H1 (cell line): ENCODE data around the gene PLCB4. TPM values are rescaled to one million over a fixed set of nuclear protein-coding genes. Genes with fewer than 3 reads are reported as not detected.

Experiments used
- CTCF ChIA-PET: fragments of 300-600 bp; sonication (Branson Sonifier 250); formaldehyde crosslinking; loops from one replicate; lab custom pipeline; 2021; ENCODE audit not compliant: partially characterized antibody; lab: Charles Lee
- POLR2A ChIA-PET: fragments of 300-600 bp; sonication (Branson Sonifier 250); formaldehyde crosslinking; loops from one replicate; lab custom pipeline; 2021; ENCODE audit warnings: inconsistent platforms; ENCODE audit not compliant: partially characterized antibody; lab: Charles Lee
- DNase-seq, 2 experiments: peaks; one replicate each; pipeline versions ENCODE4 v3.0.0 to v3.0.0-alpha.2; 2010 to 2022; ENCODE audit warnings: low spot score in 2 of 2, low read depth in 1 of 2, mixed read lengths in 1 of 2
- FAIRE-seq: peaks from 2 replicates; lab custom pipeline; 2011; peaks lifted over from hg19 to GRCh38; lab: Jason Lieb, UNC
- H2AFZ ChIP-seq: 2 replicates; pipeline ENCODE4 v1.8.1; 2012; ENCODE audit warnings: low read length, inconsistent platforms
- H2AK5ac ChIP-seq: 2 replicates; pipeline ENCODE4 v1.6.1; 2013; ENCODE audit warnings: low read depth, low read length
- H2BK120ac ChIP-seq: replicated peaks from 2 replicates; pipeline ENCODE3; 2013; ENCODE audit warnings: low read depth, low read length, inconsistent platforms
- H2BK12ac ChIP-seq: 2 replicates; pipeline ENCODE4 v1.6.1; 2013; ENCODE audit warnings: low read depth, low read length
- H2BK15ac ChIP-seq: 2 replicates; pipeline ENCODE4 v1.6.1; 2013; ENCODE audit warnings: low read length
- H2BK20ac ChIP-seq: 2 replicates; pipeline ENCODE4 v1.6.1; 2013; ENCODE audit warnings: low read length
- H2BK5ac ChIP-seq: 2 replicates; pipeline ENCODE4 v1.6.1; 2013; ENCODE audit warnings: low read depth, low read length
- H3K14ac ChIP-seq: 2 replicates; pipeline ENCODE4 v1.6.1; 2013; ENCODE audit warnings: inconsistent platforms; ENCODE audit not compliant: insufficient read length
- H3K18ac ChIP-seq: 2 replicates; pipeline ENCODE4 v1.6.1; 2013; ENCODE audit warnings: low read length; ENCODE audit errors: extremely low read depth
- H3K23ac ChIP-seq: 2 replicates; pipeline ENCODE4 v1.6.1; 2013; ENCODE audit warnings: inconsistent platforms; ENCODE audit not compliant: insufficient read length
- H3K23me2 ChIP-seq: 2 replicates; pipeline ENCODE4 v1.6.1; 2013; ENCODE audit warnings: low read depth, low read length
- H3K27ac ChIP-seq: 2 replicates; pipeline ENCODE4 v1.6.1; 2011; ENCODE audit warnings: low read depth, low read length, inconsistent platforms
- H3K27me3 ChIP-seq, 4 experiments: replicated peaks in 1 of 4; 1 replicate in 1 of 4; 2 replicates in 3 of 4; pipeline versions ENCODE4 v1.6.1 to v1.8.1; 2011 to 2013; ENCODE audit warnings: low read length in 3 of 4, mild to moderate bottlenecking in 3 of 4, inconsistent platforms in 2 of 4, mixed read lengths in 2 of 4, moderate library complexity in 1 of 4; ENCODE audit not compliant: control insufficient read depth in 3 of 4, insufficient read depth in 3 of 4; ENCODE audit errors: extremely low read depth in 1 of 4
- H3K36me3 ChIP-seq, 4 experiments: 2 replicates each; pipeline versions ENCODE4 v1.6.1 to v1.8.1; 2011 to 2013; ENCODE audit warnings: mild to moderate bottlenecking in 4 of 4, low read length in 3 of 4, moderate library complexity in 2 of 4, control low read depth in 1 of 4, inconsistent platforms in 1 of 4; ENCODE audit not compliant: insufficient read depth in 4 of 4, control insufficient read depth in 2 of 4
- H3K4ac ChIP-seq: replicated peaks from 2 replicates; pipeline ENCODE3; 2013; ENCODE audit warnings: low read length, low read depth, mixed read lengths, inconsistent platforms; ENCODE audit not compliant: insufficient read length
- H3K4me1 ChIP-seq, 4 experiments: replicated peaks in 1 of 4; 1 replicate in 1 of 4; 2 replicates in 3 of 4; pipeline versions ENCODE4 v1.6.1 to v1.8.1; 2011 to 2013; ENCODE audit warnings: low read length in 3 of 4, inconsistent platforms in 2 of 4, mixed read lengths in 1 of 4; ENCODE audit not compliant: insufficient read depth in 4 of 4, control insufficient read depth in 3 of 4
- H3K4me2 ChIP-seq, 2 experiments: 2 replicates each; pipeline versions ENCODE4 v1.6.1 to v1.8.1; 2011 to 2013; ENCODE audit warnings: low read depth in 2 of 2, low read length in 2 of 2, control low read depth in 1 of 2, inconsistent platforms in 1 of 2, mild to moderate bottlenecking in 1 of 2; ENCODE audit not compliant: insufficient read depth in 1 of 2
- H3K4me3 ChIP-seq, 4 experiments: fragments of 200-600, 300-600 bp in 1 of 4; sonication (generic), shearing (Covaris generic), sonication (Bioruptor Twin) in 1 of 4; 2 replicates each; pipeline versions ENCODE4 v1.5.1 to v1.8.1; 2011 to 2016; ENCODE audit warnings: low read length in 4 of 4, low read depth in 3 of 4, control low read depth in 2 of 4, inconsistent platforms in 2 of 4, mild to moderate bottlenecking in 2 of 4, mixed read lengths in 1 of 4, moderate library complexity in 1 of 4; ENCODE audit not compliant: insufficient read depth in 2 of 4; ENCODE audit errors: extremely low read depth in 1 of 4
- H3K56ac ChIP-seq: replicated peaks from 2 replicates; pipeline ENCODE3; 2013; ENCODE audit warnings: low read depth, mild to moderate bottlenecking, mixed read lengths, low read length, inconsistent platforms; ENCODE audit not compliant: insufficient read length
- H3K79me1 ChIP-seq: 2 replicates; pipeline ENCODE4 v1.6.1; 2013; ENCODE audit warnings: low read depth, low read length, control low read depth
- H3K79me2 ChIP-seq, 2 experiments: 2 replicates each; pipeline versions ENCODE4 v1.6.1 to v1.8.1; 2012 to 2013; ENCODE audit warnings: low read length in 2 of 2, mild to moderate bottlenecking in 2 of 2, inconsistent platforms in 1 of 2; ENCODE audit not compliant: insufficient read depth in 2 of 2, control insufficient read depth in 1 of 2
- H3K9ac ChIP-seq, 4 experiments: replicated peaks in 1 of 4; 1 replicate in 1 of 4; 2 replicates in 3 of 4; pipeline versions ENCODE4 v1.6.1 to v1.8.1; 2011 to 2013; ENCODE audit warnings: low read depth in 3 of 4, low read length in 3 of 4, control low read depth in 2 of 4, mild to moderate bottlenecking in 2 of 4, moderate library complexity in 2 of 4, inconsistent platforms in 1 of 4; ENCODE audit errors: extremely low read depth in 1 of 4
- H3K9me3 ChIP-seq, 2 experiments: 2 replicates each; pipeline versions ENCODE4 v1.6.1 to v1.8.1; 2012 to 2013; ENCODE audit warnings: mild to moderate bottlenecking in 2 of 2, moderate library complexity in 2 of 2, control low read depth in 1 of 2, inconsistent platforms in 1 of 2, low read depth in 1 of 2, low read length in 1 of 2, mixed read lengths in 1 of 2; ENCODE audit not compliant: insufficient read depth in 2 of 2
- H4K20me1 ChIP-seq, 2 experiments: replicated peaks in 1 of 2; 2 replicates each; pipeline versions ENCODE3 to v1.8.1; 2011 to 2013; ENCODE audit warnings: inconsistent platforms in 2 of 2, low read length in 2 of 2, mild to moderate bottlenecking in 1 of 2; ENCODE audit not compliant: insufficient read depth in 2 of 2, control insufficient read depth in 1 of 2
- H4K5ac ChIP-seq: 2 replicates; pipeline ENCODE4 v1.6.1; 2013; ENCODE audit warnings: low read length, low read depth, mixed read lengths, inconsistent platforms; ENCODE audit not compliant: insufficient read length
- H4K8ac ChIP-seq: 2 replicates; pipeline ENCODE4 v1.8.0; 2013; ENCODE audit warnings: mild to moderate bottlenecking, moderate library complexity, low read length, inconsistent platforms; ENCODE audit not compliant: insufficient read depth; ENCODE audit errors: extremely low read depth
- H4K91ac ChIP-seq: replicated peaks from 2 replicates; pipeline ENCODE3; 2013; ENCODE audit warnings: low read length, mixed read lengths, inconsistent platforms; ENCODE audit not compliant: insufficient read length
- CEBPB ChIP-seq: IDR thresholded peaks from 2 replicates; pipeline ENCODE4 v1.6.1; 2012; ENCODE audit warnings: low read depth, low read length
- E2F6 ChIP-seq: IDR thresholded peaks from 2 replicates; pipeline ENCODE4 v1.6.1; 2012; ENCODE audit warnings: inconsistent platforms
- GABPA ChIP-seq: IDR thresholded peaks from 2 replicates; pipeline ENCODE4 v1.6.1; 2011; ENCODE audit warnings: mild to moderate bottlenecking, low read length, moderate library complexity, borderline replicate concordance; ENCODE audit not compliant: insufficient read depth
- PHF8 ChIP-seq: fragments of 200-600 bp; sonication (generic); conservative IDR thresholded peaks from 2 replicates; pipeline ENCODE4 v1.7.1; 2012; ENCODE audit warnings: low read depth, mild to moderate bottlenecking, inconsistent platforms, low read length, moderate library complexity
- POLR2A ChIP-seq, 2 experiments: IDR thresholded peaks; 1 replicate in 1 of 2; 2 replicates in 1 of 2; pipeline ENCODE4 v1.6.1; 2011; ENCODE audit warnings: low read depth in 2 of 2, low read length in 2 of 2, mild to moderate bottlenecking in 2 of 2; ENCODE audit errors: control extremely low read depth in 1 of 2
- POLR2AphosphoS5 ChIP-seq: IDR thresholded peaks from 2 replicates; pipeline ENCODE4 v1.6.1; 2011; ENCODE audit warnings: low read depth, low read length
- SIX5 ChIP-seq: IDR thresholded peaks from 2 replicates; pipeline ENCODE4 v1.6.1; 2011; ENCODE audit warnings: mild to moderate bottlenecking, low read depth, low read length
- TEAD4 ChIP-seq: IDR thresholded peaks from 2 replicates; pipeline ENCODE4 v1.6.1; 2012; ENCODE audit warnings: low read depth, low read length, inconsistent platforms, mixed read lengths
- WGBS, 2 experiments: shearing (Covaris generic) in 1 of 2; methylation state at CpG; one replicate each; pipeline versions ENCODE4 v1.1.6 to v1.1.7; 2013 to 2015; ENCODE audit warnings: low lambda C conversion rate in 2 of 2, mixed read lengths in 2 of 2, inconsistent platforms in 1 of 2, low coverage in 1 of 2, missing lambda C conversion rate in 1 of 2; ENCODE audit not compliant: insufficient replicate concordance in 2 of 2, insufficient coverage in 1 of 2, insufficient read length in 1 of 2; ENCODE audit errors: extremely low coverage in 1 of 2, missing lambda C conversion rate in 1 of 2; 5-methylcytosine and 5-hydroxymethylcytosine counted together
- polyA plus RNA-seq, 7 experiments: library from polyadenylated mRNA; depleted of rRNA in 3 of 7; stranded (reverse) in 5 of 7; unstranded in 2 of 7; fragments of >200 nt in 5 of 7; fragments of 200-250 nt in 2 of 7; gene quantifications; 1 replicate in 5 of 7; 2 replicates in 1 of 7; 4 replicates in 1 of 7; pipeline versions ENCODE4 v1.2.1 to v1.2.3, GENCODE V29; 2011 to 2013; ENCODE audit warnings: missing spikeins in 2 of 7, mixed read lengths in 2 of 7
- total RNA-seq: library from RNA; stranded (reverse); fragmentation: NEBNext Ultra II Directional; extraction: Animal tissue kit (Norgen Biotek cat#: 25700); gene quantifications from 2 replicates; pipeline ENCODE4 v1.2.1, GENCODE V29; 2021

PLCB4 gene
- total and polyA plus RNA-seq, 2 of the 8 experiments (the other 6 are each of a cell fraction or from before 2014, with no cell fraction given) = 3.2 to 14.1 TPM

DNA sequence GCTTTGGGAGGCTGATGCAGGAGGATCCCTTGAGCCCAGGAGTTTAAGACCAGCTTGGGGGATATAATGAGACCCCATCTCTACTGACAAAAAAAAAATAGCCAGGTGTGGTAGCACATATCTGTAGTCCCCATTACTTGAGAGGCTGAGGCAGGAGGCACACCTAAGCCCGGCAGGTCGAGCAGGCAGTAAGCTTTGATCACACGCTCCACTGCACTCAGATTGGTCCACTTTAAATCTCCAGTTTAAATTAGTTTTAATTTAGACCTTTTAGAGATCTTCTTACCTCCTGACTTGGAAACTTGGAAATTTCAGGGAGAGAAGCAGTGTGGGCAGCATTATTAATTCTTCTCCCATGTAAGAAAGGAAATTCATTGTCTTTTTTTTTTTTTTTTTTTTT, 16.8 kb upstream of the PLCB4 start:
- Histone ChIP-seq H2BK5ac (no peak overlapping the region), H2BK120ac (no peak overlapping the region), H3K9me3 (0 out of 4 replicates have a peak, but pooled peaks cover 0 to 5% of the 10 kb centered on the region in 2 experiments), H3K4me3 (no peak overlapping the region), H4K91ac (no peak overlapping the region), H3K4me2 (no peak overlapping the region), H2BK20ac (no peak overlapping the region), H2BK15ac (no peak overlapping the region), H3K27me3 (no peaks in the 10 kb centered on the region), H3K79me2 (no peaks in the 10 kb centered on the region), H3K14ac (no peak overlapping the region), H3K36me3 (no peaks in the 10 kb centered on the region), H4K20me1 (no peaks in the 10 kb centered on the region), H4K8ac (no peak overlapping the region), H3K27ac (no peak overlapping the region), H3K4ac (no peak overlapping the region), H3K23me2 (no peaks in the 10 kb centered on the region), H3K4me1 (no peaks in the 10 kb centered on the region), H3K23ac (no peak overlapping the region), H3K9ac (no peak overlapping the region), H2AFZ (no peak overlapping the region), H3K56ac (no peak overlapping the region), H2AK5ac (no peak overlapping the region), H3K79me1 (no peaks in the 10 kb centered on the region), H3K18ac (no peak overlapping the region)
- FAIRE-seq = no peak
- CTCF ChIA-PET = no interaction called here
- POLR2A ChIA-PET = no interaction called here
- 96% methylated on average over 3 of the region's 3 CpGs; no CpG with 5 or more reads in 1 of the 2 experiments for WGBS, 2 experiments
- DNase-seq = no peak
- TF ChIP-seq POLR2A (IDR thresholded peaks at IDR 0.05; ENCODE audit: control extremely low read depth in 1 of 2, low read depth in 2 of 2, low read length in 2 of 2) (no peak), SIX5 (no peak), TEAD4 (no peak), E2F6 (no peak), PHF8 (no peak), POLR2AphosphoS5 (no peak), GABPA (no peak), CEBPB (no peak)
- TF ChIP-seq, all 59 proteins: peak for 0
- H2BK12ac ChIP-seq = no peak overlapping the region
- H4K5ac ChIP-seq = no peak overlapping the region
